SK-N-SH (cell line): ENCODE measurements around the gene ZNF777. TPM values are rescaled to one million over a fixed set of nuclear protein-coding genes. Genes with fewer than 3 reads are reported as not detected.
"Not testable (repeated sequence)": the region's sequence is repeated elsewhere in the genome, so short reads cannot be mapped to it uniquely, and the experiment has no call there.

Source experiments
- CTCF ChIA-PET: fragments of 300-600, 350-600 bp; formaldehyde crosslinking; extraction: SDS; loops from one replicate; lab custom pipeline; 2021; lab: Yijun Ruan, JAX
- POLR2A ChIA-PET: fragments of 350-600 bp; sonication (Branson Sonifier 250); formaldehyde crosslinking; extraction: SDS; loops from one replicate; lab custom pipeline; 2020; ENCODE audit warnings: antibody characterized with exemption, inconsistent platforms; lab: Yijun Ruan, JAX
- DNase-seq: peaks from one replicate; pipeline ENCODE4 v3.0.0; 2012
- H2AFZ ChIP-seq: fragments of 200-600 bp; sonication (generic); 2 replicates; pipeline ENCODE4 v1.8.1; 2016; ENCODE audit warnings: antibody characterized with exemption, mild to moderate bottlenecking, low read depth
- H3F3A ChIP-seq: fragments of 200-600 bp; sonication (generic); replicated peaks from 2 replicates; pipeline ENCODE3; 2016; ENCODE audit warnings: antibody characterized with exemption, mild to moderate bottlenecking; ENCODE audit not compliant: insufficient read depth
- H3K27ac ChIP-seq, 2 experiments: fragments of 200-500 bp in 1 of 2; fragments of 200-600 bp in 1 of 2; sonication (Bioruptor generic) in 1 of 2; sonication (generic), shearing (Covaris generic) in 1 of 2; 2 replicates each; pipeline versions ENCODE4 v1.5.1 to v1.6.1; 2014 to 2016; ENCODE audit warnings: low read depth in 2 of 2, inconsistent platforms in 1 of 2, low read length in 1 of 2, mild to moderate bottlenecking in 1 of 2, mixed read lengths in 1 of 2
- H3K27me3 ChIP-seq: fragments of 200-600 bp; sonication (generic), shearing (Covaris generic); 2 replicates; pipeline ENCODE4 v1.6.1; 2016; ENCODE audit warnings: mixed run types; ENCODE audit not compliant: insufficient read depth
- H3K36me3 ChIP-seq, 2 experiments: fragments of 200-500 bp in 1 of 2; fragments of 200-600 bp in 1 of 2; sonication (Bioruptor generic) in 1 of 2; sonication (generic) in 1 of 2; replicated peaks in 1 of 2; 2 replicates each; pipeline versions ENCODE3 to v1.5.1; 2014 to 2016; ENCODE audit warnings: low read length in 1 of 2, mild to moderate bottlenecking in 1 of 2; ENCODE audit not compliant: insufficient read depth in 2 of 2, control insufficient read depth in 1 of 2
- H3K4me1 ChIP-seq, 2 experiments: fragments of 200-500 bp in 1 of 2; fragments of 200-600 bp in 1 of 2; sonication (Bioruptor generic) in 1 of 2; sonication (generic), shearing (Covaris generic) in 1 of 2; 2 replicates each; pipeline versions ENCODE4 v1.5.1 to v1.6.1; 2014 to 2016; ENCODE audit warnings: low read depth in 1 of 2, low read length in 1 of 2, mixed run types in 1 of 2; ENCODE audit not compliant: insufficient read depth in 2 of 2, control insufficient read depth in 1 of 2
- H3K4me2 ChIP-seq: fragments of 200-600 bp; sonication (generic), shearing (Covaris generic); 2 replicates; pipeline ENCODE4 v1.6.1; 2017; ENCODE audit warnings: mixed run types
- H3K4me3 ChIP-seq, 2 experiments: fragments of 200-500 bp in 1 of 2; fragments of 200-600 bp in 1 of 2; sonication (Bioruptor generic) in 1 of 2; sonication (generic), shearing (Covaris generic) in 1 of 2; 2 replicates each; pipeline versions ENCODE4 v1.5.1 to v1.8.1; 2014 to 2016; ENCODE audit warnings: low read depth in 2 of 2, inconsistent platforms in 1 of 2, low read length in 1 of 2, mild to moderate bottlenecking in 1 of 2, mixed read lengths in 1 of 2, moderate library complexity in 1 of 2
- H3K79me2 ChIP-seq: fragments of 200-600 bp; sonication (generic); 2 replicates; pipeline ENCODE4 v1.8.1; 2017; ENCODE audit warnings: mild to moderate bottlenecking; ENCODE audit not compliant: insufficient read depth
- H3K9ac ChIP-seq: fragments of 200-600 bp; sonication (generic); 2 replicates; pipeline ENCODE4 v1.6.1; 2017; ENCODE audit warnings: mixed run types
- H3K9me2 ChIP-seq: fragments of 200-600 bp; sonication (generic); 2 replicates; pipeline ENCODE4 v1.6.1; 2017; ENCODE audit warnings: mixed run types
- H3K9me3 ChIP-seq: fragments of 200-600 bp; sonication (generic); 2 replicates; pipeline ENCODE4 v1.6.1; 2017; ENCODE audit warnings: mixed run types, mild to moderate bottlenecking, moderate library complexity
- H4K20me1 ChIP-seq: fragments of 200-600 bp; sonication (generic); 2 replicates; pipeline ENCODE4 v1.6.1; 2017; ENCODE audit warnings: mild to moderate bottlenecking, mixed run types; ENCODE audit not compliant: insufficient read depth
- CHD2 ChIP-seq: fragments of 150-350 bp; IDR thresholded peaks from 2 replicates; pipeline ENCODE4 v1.6.1; 2018; ENCODE audit warnings: low read length; ENCODE audit not compliant: partially characterized antibody
- EZH2phosphoT487 ChIP-seq: fragments of 200-600 bp; sonication (generic); IDR thresholded peaks from 2 replicates; pipeline ENCODE4 v1.6.1; 2017; ENCODE audit warnings: low read depth, mixed run types, mild to moderate bottlenecking, antibody characterized with exemption, moderate library complexity, borderline replicate concordance
- FOXM1 ChIP-seq: IDR thresholded peaks from 2 replicates; pipeline ENCODE4 v1.4.0; 2012; ENCODE audit warnings: low read depth, mild to moderate bottlenecking
- MEF2A ChIP-seq: IDR thresholded peaks from 2 replicates; pipeline ENCODE4 v1.4.0; 2012; ENCODE audit warnings: low read depth, borderline replicate concordance
- NFIC ChIP-seq: IDR thresholded peaks from 2 replicates; pipeline ENCODE4 v1.4.0; 2012; ENCODE audit warnings: borderline replicate concordance
- NRF1 ChIP-seq: IDR thresholded peaks from 2 replicates; pipeline ENCODE4 v1.6.1; 2012; ENCODE audit warnings: low read depth, mild to moderate bottlenecking, low read length
- RXRA ChIP-seq: IDR thresholded peaks from 2 replicates; pipeline ENCODE4 v1.4.0; 2012; ENCODE audit warnings: low read depth, mild to moderate bottlenecking, borderline replicate concordance
- YY1 ChIP-seq: IDR thresholded peaks from 2 replicates; pipeline ENCODE4 v1.4.0; 2012; ENCODE audit warnings: low read depth, mild to moderate bottlenecking
- WGBS: methylation state at CpG from one replicate; pipeline ENCODE4 v1.1.6; 2017; ENCODE audit warnings: low lambda C conversion rate; 5-methylcytosine and 5-hydroxymethylcytosine counted together
- polyA plus RNA-seq, 3 experiments: library from polyadenylated mRNA; depleted of rRNA; stranded (reverse); fragments of >200 nt; gene quantifications; 2 replicates each; pipeline ENCODE4 v1.2.3, GENCODE V29; 2012

Gene ZNF777
- polyA plus RNA-seq, 1 of the 3 experiments (the other 2 are of a cell fraction): 6.2 TPM

GRCh38 chr7:149414171-149414570, 46.7 kb downstream of the ZNF777 start:
- Histone ChIP-seq H3K9me3 (no peaks in the 10 kb centered on the region), H3K27ac (no peak overlapping the region), H4K20me1 (no peaks in the 10 kb centered on the region), H3K36me3 (no peaks in the 10 kb centered on the region), H3K9ac (no peak overlapping the region), H3K9me2 (no peaks in the 10 kb centered on the region), H3F3A (no peaks in the 10 kb centered on the region), H3K4me2 (no peak overlapping the region), H3K79me2 (no peaks in the 10 kb centered on the region), H3K4me1 (no peaks in the 10 kb centered on the region), H3K27me3 (no peaks in the 10 kb centered on the region), H2AFZ (no peak overlapping the region), H3K4me3 (no peak overlapping the region)
- CTCF ChIA-PET: interaction anchor here (1.2 to 1.3 kb wide), 2 partner anchors 10 to 46 kb away, joined by 3 read pairs; no protein-coding TSS in a partner anchor
- 32% methylated on average over 5 of the region's 5 CpGs for WGBS
- POLR2A ChIA-PET: interaction anchor here (1.2 kb wide), 1 partner anchor 10 kb away, joined by 3 read pairs; no protein-coding TSS in a partner anchor
- DNase-seq: no peak
- no peak for TF ChIP-seq RXRA
- no peak for TF ChIP-seq EZH2phosphoT487
- no peak for TF ChIP-seq CHD2
- no peak for TF ChIP-seq MEF2A
- TF ChIP-seq YY1: no peak
- TF ChIP-seq, all 33 proteins: peak for 0

- H3K27me3 ChIP-seq, H2AFZ ChIP-seq, H3K9ac ChIP-seq, H3K36me3 ChIP-seq, H3K79me2 ChIP-seq, H3K4me1 ChIP-seq, H3K4me3 ChIP-seq, H3F3A ChIP-seq, H3K27ac ChIP-seq, H3K9me2 ChIP-seq, H4K20me1 ChIP-seq, H3K4me2 ChIP-seq, H3K9me3 ChIP-seq, DNase-seq: not testable (repeated sequence)
- ChIA-PET POLR2A (interaction anchor here (1.2 kb wide), 1 partner anchor 9 kb away, joined by 3 read pairs; no protein-coding TSS in a partner anchor), CTCF (interaction anchor here (2.9 kb wide), 1 partner anchor 10 kb away, joined by 9 read pairs; no protein-coding TSS in a partner anchor)
- 74% methylated on average over 3 of the region's 3 CpGs for WGBS
Observed at GRCh38 chr7:149413083-149413482, 47.8 kb downstream of the ZNF777 start.

- no peaks in the 10 kb centered on the region for H3F3A ChIP-seq
- H3K9me2 ChIP-seq: no peaks in the 10 kb centered on the region
- CTCF ChIA-PET: no interaction called here
- 58% methylated on average over 6 of the region's 6 CpGs for WGBS
- H3K36me3 ChIP-seq: no peaks in the 10 kb centered on the region
- no peaks in the 10 kb centered on the region for H3K79me2 ChIP-seq
- POLR2A ChIA-PET: no interaction called here
- H3K4me3 ChIP-seq: no peak overlapping the region
- no peak overlapping the region for H3K27ac ChIP-seq
- H3K4me1 ChIP-seq: no peaks in the 10 kb centered on the region
- no peaks in the 10 kb centered on the region for H3K27me3 ChIP-seq
- no peak for DNase-seq
- no peaks in the 10 kb centered on the region for H3K9me3 ChIP-seq
- H3K9ac ChIP-seq: no peak overlapping the region
- no peak overlapping the region for H3K4me2 ChIP-seq
- H4K20me1 ChIP-seq: no peaks in the 10 kb centered on the region
- no peak overlapping the region for H2AFZ ChIP-seq
- TF ChIP-seq NFIC (no peak), NRF1 (no peak), FOXM1 (no peak), MEF2A (no peak)
- TF ChIP-seq, all 33 proteins: peak for 0
Observed at GRCh38 chr7:149409895-149410294, 51.0 kb downstream of the ZNF777 start.
